Measurements from ENCODE around the gene GPR22.
A peak's percentile ranks its signal among the peaks of the same experiment; 100 is the strongest.

The GPR22 gene

GRCh38 chr7:107469929-107470328, at the start of gene GPR22:
TSS of gene GPR22 (plus strand) at chr7:107470057. CDS start at chr7:107474061, 4,004 bp downstream.
- no peak for DNase-seq (ENCODE audit: low read depth)
- no peak within 1 kb of the TSS for H3K4me3 ChIP-seq (ENCODE audit: low read depth, low read length)

- no peak for DNase-seq (ENCODE audit: low read depth)
- no peak overlapping the region for H3K4me3 ChIP-seq (ENCODE audit: low read depth, low read length)
These were observed 42.4 kb upstream of the GPR22 start for GRCh38 chr7:107427462-107427861.

GRCh38 chr7:107428642-107429041, 41.2 kb upstream of the GPR22 start:
- DNase-seq (ENCODE audit: low read depth), result no peak
- H3K4me3 ChIP-seq (ENCODE audit: low read depth, low read length), result no peak overlapping the region

GRCh38 chr7:107430057-107430456, 39.8 kb upstream of the GPR22 start:
- no peak for DNase-seq (ENCODE audit: low read depth)
- no peak overlapping the region for H3K4me3 ChIP-seq (ENCODE audit: low read depth, low read length)

- no peak for DNase-seq (ENCODE audit: low read depth)
These were observed 37.6 kb upstream of the GPR22 start for GRCh38 chr7:107432261-107432660.

GRCh38 chr7:107435749-107436148, 34.1 kb upstream of the GPR22 start:
- H3K4me3 ChIP-seq (ENCODE audit: low read depth, low read length), result no peak overlapping the region
- DNase-seq (ENCODE audit: low read depth), result no peak

More at GRCh38 chr7:107432261-107432660, 37.6 kb upstream of the GPR22 start:
- H3K4me3 ChIP-seq (ENCODE audit: low read depth, low read length), result no peak overlapping the region

GRCh38 chr7:107439025-107439424, 30.8 kb upstream of the GPR22 start:
- DNase-seq (ENCODE audit: low read depth), result no peak
- H3K4me3 ChIP-seq (ENCODE audit: low read depth, low read length), result no peak overlapping the region

- H3K4me3 ChIP-seq (ENCODE audit: low read depth, low read length), result no peak overlapping the region
- no peak for DNase-seq (ENCODE audit: low read depth)
These were observed 28.1 kb upstream of the GPR22 start for GRCh38 chr7:107441581-107442422.

- no peak overlapping the region for H3K4me3 ChIP-seq (ENCODE audit: low read depth, low read length)
- no peak for DNase-seq (ENCODE audit: low read depth)
These were observed 27.2 kb upstream of the GPR22 start for GRCh38 chr7:107442678-107443077.

- peak; percentile 13 for DNase-seq (ENCODE audit: low read depth)
- H3K4me3 ChIP-seq (ENCODE audit: low read depth, low read length), result no peak overlapping the region
These were observed 23.3 kb upstream of the GPR22 start for GRCh38 chr7:107446531-107446930.

GRCh38 chr7:107446988-107447387, 22.9 kb upstream of the GPR22 start:
- H3K4me3 ChIP-seq (ENCODE audit: low read depth, low read length), result no peak overlapping the region
- no peak for DNase-seq (ENCODE audit: low read depth)

- H3K4me3 ChIP-seq (ENCODE audit: low read depth, low read length), result no peak overlapping the region
- no peak for DNase-seq (ENCODE audit: low read depth)
These were observed 18.9 kb upstream of the GPR22 start for GRCh38 chr7:107450970-107451369.

- no peak overlapping the region for H3K4me3 ChIP-seq (ENCODE audit: low read depth, low read length)
- no peak for DNase-seq (ENCODE audit: low read depth)
These were observed 16.5 kb upstream of the GPR22 start for GRCh38 chr7:107453388-107453787.

- DNase-seq (ENCODE audit: low read depth), result no peak
- no peak overlapping the region for H3K4me3 ChIP-seq (ENCODE audit: low read depth, low read length)
These were observed 7.8 kb upstream of the GPR22 start for GRCh38 chr7:107461938-107462533.

- DNase-seq (ENCODE audit: low read depth), result peak; percentile 36
These were observed 6.4 kb upstream of the GPR22 start for GRCh38 chr7:107463139-107464078.

GRCh38 chr7:107464666-107465226, 5.1 kb upstream of the GPR22 start:
- H3K4me3 ChIP-seq (ENCODE audit: low read depth, low read length), result no peak overlapping the region
- no peak for DNase-seq (ENCODE audit: low read depth)

More at GRCh38 chr7:107463139-107464078, 6.4 kb upstream of the GPR22 start:
- no peak overlapping the region for H3K4me3 ChIP-seq (ENCODE audit: low read depth, low read length)

- DNase-seq (ENCODE audit: low read depth), result no peak
- H3K4me3 ChIP-seq (ENCODE audit: low read depth, low read length), result no peak overlapping the region
These were observed 1.9 kb upstream of the GPR22 start for GRCh38 chr7:107467972-107468371.

- DNase-seq (ENCODE audit: low read depth), result no peak
- H3K4me3 ChIP-seq (ENCODE audit: low read depth, low read length), result no peak overlapping the region
These were observed 1.0 kb upstream of the GPR22 start for GRCh38 chr7:107468824-107469223.

GRCh38 chr7:107471292-107472070, 1.6 kb downstream of the GPR22 start:
- DNase-seq (ENCODE audit: low read depth), result no peak
- no peak overlapping the region for H3K4me3 ChIP-seq (ENCODE audit: low read depth, low read length)
